H4 (cell line): ENCODE data around the gene AS3MT. TPM values are rescaled to one million over a fixed set of nuclear protein-coding genes. Genes with fewer than 3 reads are reported as not detected.

Experiments
- total RNA-seq: library from RNA; depleted of rRNA; stranded (reverse); fragments of >200 nt; shearing (Covaris generic); gene quantifications from 2 replicates; pipeline ENCODE4 v1.2.3, GENCODE V29; 2014; rRNA removed

AS3MT gene
- total RNA-seq, 1 experiment from 2014 or later, result not detected

Other genes with a start within 250 kb of the AS3MT start
- gene TRIM8, start 225.0 kb upstream of the AS3MT start, total RNA-seq, result 15.8 and 18.5 TPM in 2 replicates
- gene ARL3, start 155.1 kb upstream of the AS3MT start, total RNA-seq, result 6.1 and 10.4 TPM in 2 replicates
- 2.5 and 3.3 TPM in 2 replicates for gene SFXN2, start 154.8 kb upstream of the AS3MT start, total RNA-seq
- gene WBP1L, start 125.5 kb upstream of the AS3MT start, total RNA-seq, result 15.7 and 22.8 TPM in 2 replicates
- gene CYP17A1, start 32.1 kb upstream of the AS3MT start, total RNA-seq, result not detected in 2 replicates
- 19.1 and 25.1 TPM in 2 replicates for gene BORCS7, start 15.2 kb upstream of the AS3MT start, total RNA-seq
- gene CNNM2, start 48.8 kb downstream of the AS3MT start, total RNA-seq, result 3.4 and 4.1 TPM in 2 replicates